Fibroblast of mammary gland (primary cell): ENCODE data around the gene CDX2.

Experiments used
- DNase-seq: peaks from one replicate; pipeline ENCODE4 v3.0.0-alpha.2; 2010; ENCODE audit warnings: low read depth
- H3K4me3 ChIP-seq: 2 replicates; pipeline ENCODE4 v1.5.1; 2011; ENCODE audit warnings: low read depth, mild to moderate bottlenecking, low read length, moderate library complexity; ENCODE audit not compliant: control insufficient read depth
- TF ChIP-seq, protein P1 (sequence below): conservative IDR thresholded peaks from 2 replicates; pipeline ENCODE4 v1.5.1; 2011; ENCODE audit warnings: low read depth, low read length, inconsistent platforms; ENCODE audit not compliant: control insufficient read depth, insufficient read depth

Gene CDX2

DNA sequence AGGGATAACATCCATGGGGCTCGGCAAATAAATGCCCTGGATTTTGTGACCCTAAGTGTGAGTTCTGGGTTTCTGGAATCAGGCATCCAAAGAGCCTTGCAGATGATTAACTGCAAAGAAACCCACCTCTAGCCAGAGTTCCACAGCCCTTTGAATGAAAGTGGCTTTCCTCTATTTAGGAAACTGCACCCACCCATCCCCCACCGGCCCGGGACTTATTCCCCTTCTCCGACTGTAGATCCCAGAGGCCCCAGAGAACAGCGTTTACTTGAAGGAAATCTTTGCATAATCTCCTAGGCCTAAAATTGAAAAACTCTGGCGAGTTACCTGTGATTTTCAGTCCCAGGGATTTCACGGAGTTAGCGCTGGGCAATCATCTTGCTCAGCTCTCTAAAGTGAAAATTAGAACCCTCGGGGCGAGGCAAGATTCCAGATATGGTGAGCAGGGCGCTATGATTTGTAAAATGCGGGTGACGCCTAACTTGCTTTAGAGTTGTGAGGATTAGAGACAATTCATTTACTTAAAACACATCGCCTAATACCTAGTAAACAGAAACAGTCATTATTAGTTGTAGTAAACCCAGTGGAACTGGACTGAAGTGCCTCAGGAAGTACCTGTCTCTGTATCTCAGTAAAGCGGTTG lies 10.0 kb upstream of the CDX2 start:
- TF ChIP-seq, protein P1, sequence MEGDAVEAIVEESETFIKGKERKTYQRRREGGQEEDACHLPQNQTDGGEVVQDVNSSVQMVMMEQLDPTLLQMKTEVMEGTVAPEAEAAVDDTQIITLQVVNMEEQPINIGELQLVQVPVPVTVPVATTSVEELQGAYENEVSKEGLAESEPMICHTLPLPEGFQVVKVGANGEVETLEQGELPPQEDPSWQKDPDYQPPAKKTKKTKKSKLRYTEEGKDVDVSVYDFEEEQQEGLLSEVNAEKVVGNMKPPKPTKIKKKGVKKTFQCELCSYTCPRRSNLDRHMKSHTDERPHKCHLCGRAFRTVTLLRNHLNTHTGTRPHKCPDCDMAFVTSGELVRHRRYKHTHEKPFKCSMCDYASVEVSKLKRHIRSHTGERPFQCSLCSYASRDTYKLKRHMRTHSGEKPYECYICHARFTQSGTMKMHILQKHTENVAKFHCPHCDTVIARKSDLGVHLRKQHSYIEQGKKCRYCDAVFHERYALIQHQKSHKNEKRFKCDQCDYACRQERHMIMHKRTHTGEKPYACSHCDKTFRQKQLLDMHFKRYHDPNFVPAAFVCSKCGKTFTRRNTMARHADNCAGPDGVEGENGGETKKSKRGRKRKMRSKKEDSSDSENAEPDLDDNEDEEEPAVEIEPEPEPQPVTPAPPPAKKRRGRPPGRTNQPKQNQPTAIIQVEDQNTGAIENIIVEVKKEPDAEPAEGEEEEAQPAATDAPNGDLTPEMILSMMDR, result no peak
- no peak for DNase-seq
- no peak overlapping the region for H3K4me3 ChIP-seq

DNA sequence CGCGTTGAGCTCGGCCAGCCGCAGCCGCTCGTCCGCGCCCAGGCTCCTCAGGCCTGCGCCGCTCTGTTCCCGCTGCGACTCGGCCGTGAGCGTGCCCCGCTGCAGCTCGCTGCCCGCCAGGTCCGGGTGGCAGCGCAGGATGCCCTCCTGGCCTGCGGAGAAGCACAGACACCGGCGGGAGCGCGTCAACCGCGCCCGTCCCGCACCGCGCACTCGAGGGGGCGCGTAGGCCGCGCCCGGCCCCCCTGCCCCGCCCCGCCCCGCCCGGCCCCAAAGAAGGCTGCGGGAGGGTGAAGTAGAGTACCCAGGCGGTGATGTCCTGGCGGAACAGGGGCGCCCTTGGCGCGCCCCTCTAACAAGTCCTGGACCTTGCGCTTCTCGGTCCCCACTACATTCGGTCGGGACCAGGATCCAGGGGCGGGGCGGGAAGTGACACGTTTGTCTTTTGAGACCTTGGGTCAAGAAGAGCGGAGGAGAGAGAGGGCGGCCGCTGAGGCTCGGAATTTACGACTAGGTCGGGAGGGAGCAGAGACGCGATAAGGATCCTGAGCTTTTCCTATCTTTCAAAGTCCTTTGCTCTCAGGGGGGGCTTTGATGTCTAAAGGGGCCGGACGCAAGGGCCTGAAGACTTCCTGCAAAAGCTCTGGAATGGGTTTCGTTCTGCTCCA lies 9.3 kb upstream of the CDX2 start:
- no peak for DNase-seq
- H3K4me3 ChIP-seq, result no peak overlapping the region
- TF ChIP-seq, protein P1, result no peak

- TF ChIP-seq, protein P1, result no peak
- no peak overlapping the region for H3K4me3 ChIP-seq
- DNase-seq, result peak; percentile 29
These were observed 8.6 kb upstream of the CDX2 start for GRCh38 chr13:27977476-27978300.

DNA sequence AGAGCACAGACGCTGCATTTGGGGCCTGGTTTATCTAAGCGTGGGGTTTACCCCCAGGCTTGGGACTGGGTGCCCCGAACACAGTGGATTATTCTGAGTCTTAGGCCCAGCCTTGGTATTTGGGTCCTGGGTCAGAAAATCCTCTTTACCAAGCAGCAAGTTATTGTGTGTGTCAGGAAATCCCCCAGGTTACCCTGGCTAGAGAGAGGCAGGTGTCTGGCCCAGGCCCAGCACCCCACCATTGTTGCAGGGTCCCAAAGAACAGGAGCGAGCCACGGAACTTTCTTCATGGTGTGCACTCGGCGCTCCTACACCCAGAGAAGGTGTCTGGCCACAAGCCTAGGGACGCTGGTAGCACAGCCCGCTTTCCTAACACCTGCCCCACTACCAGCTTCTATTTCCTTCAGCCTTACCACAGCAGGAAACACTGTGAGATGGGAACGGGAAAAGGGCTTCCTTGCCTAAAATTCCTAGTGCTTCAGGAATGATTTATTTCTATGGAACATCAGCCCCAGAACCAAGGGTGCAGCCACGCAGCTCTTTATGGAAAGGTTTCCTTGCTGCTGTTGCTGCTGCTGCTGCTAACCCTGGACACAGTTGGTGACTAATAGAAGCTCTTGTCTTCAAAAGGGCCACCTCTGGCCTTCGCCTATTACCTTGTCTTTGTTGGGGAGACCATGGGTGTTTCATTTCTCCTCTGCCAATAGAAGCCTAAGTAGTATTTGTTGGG lies 7.4 kb upstream of the CDX2 start:
- no peak overlapping the region for H3K4me3 ChIP-seq
- no peak for DNase-seq
- TF ChIP-seq, protein P1, result no peak

DNA sequence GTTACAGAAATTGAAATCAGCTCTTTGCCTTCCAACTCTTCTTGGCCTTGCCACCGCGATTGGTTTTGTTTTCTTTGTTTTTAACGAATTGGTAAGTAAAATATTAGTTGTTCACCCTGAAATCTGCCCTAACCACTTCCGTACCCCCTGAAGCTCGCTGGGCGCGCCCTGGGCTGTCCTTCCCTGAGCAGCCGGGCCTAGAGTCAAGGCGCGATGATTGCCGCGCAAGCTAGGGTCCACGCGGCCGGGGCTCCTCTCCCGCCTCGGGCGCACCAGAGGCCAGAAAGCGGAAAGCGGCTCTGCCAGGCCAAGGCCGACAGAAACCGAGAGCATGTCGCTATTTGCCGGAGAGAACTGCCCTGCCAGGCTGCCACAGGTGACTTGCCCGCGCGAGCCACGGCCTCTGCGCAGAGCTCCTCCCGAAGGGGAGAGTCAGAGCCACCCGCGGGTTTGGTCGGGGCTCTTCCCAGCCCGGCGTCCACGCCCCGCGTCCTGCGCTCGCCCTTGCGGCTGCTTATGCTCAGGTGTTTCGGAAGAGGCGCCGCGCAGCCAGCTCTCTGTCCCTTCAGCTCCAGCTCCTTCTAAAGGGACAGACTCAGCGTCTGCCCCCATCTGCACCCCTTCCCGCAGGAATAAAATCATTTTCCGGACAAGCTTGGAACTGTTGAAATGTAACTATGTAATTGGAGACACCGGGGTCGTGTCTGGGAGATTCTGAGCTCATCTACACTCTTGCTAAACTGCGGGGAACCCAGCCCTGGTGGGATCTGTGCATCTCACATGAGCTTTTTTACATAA lies 6.6 kb upstream of the CDX2 start:
- DNase-seq, result no peak
- H3K4me3 ChIP-seq, result no peak overlapping the region
- TF ChIP-seq, protein P1, result no peak
